Measurements from ENCODE around the gene CA11. TPM values are rescaled to one million over a fixed set of nuclear protein-coding genes. Genes with fewer than 3 reads are reported as not detected.

CA11 gene
- total RNA-seq, 2 donors from 2014 or later: 7.0 to 11.2 TPM

DNA sequence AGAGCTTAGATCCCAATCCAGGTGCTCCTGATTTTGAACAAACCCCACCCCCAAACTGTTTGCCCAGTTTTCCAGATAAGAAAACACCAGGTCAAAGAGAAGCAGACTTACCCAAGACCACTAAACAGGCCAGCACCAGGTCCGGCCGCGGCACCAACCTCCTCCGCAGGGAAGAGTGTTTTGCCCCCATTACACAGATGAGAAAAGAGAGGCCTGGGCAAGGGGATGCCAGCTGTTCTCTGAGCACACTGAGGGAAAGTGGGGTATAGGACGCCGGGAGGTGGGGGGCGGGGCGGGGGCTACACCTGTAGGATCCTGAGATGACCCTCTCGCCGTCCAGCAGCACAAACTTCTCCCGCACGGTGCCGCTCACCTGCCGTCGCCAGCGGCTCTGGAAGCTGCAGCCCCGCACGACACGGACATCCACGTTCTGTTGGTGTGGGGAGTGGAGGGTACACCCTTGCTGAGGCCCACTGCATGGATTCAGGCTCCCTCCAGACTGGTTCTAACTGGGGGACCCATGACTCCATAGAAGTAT, 36.3 kb downstream of the CA11 start:
- TF ChIP-seq POLR2AphosphoS5 (IDR thresholded peaks at IDR 0.05) (no peak), POLR2A (IDR thresholded peaks at IDR 0.05) (no peak)
- TF ChIP-seq, protein P1, sequence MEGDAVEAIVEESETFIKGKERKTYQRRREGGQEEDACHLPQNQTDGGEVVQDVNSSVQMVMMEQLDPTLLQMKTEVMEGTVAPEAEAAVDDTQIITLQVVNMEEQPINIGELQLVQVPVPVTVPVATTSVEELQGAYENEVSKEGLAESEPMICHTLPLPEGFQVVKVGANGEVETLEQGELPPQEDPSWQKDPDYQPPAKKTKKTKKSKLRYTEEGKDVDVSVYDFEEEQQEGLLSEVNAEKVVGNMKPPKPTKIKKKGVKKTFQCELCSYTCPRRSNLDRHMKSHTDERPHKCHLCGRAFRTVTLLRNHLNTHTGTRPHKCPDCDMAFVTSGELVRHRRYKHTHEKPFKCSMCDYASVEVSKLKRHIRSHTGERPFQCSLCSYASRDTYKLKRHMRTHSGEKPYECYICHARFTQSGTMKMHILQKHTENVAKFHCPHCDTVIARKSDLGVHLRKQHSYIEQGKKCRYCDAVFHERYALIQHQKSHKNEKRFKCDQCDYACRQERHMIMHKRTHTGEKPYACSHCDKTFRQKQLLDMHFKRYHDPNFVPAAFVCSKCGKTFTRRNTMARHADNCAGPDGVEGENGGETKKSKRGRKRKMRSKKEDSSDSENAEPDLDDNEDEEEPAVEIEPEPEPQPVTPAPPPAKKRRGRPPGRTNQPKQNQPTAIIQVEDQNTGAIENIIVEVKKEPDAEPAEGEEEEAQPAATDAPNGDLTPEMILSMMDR (IDR thresholded peaks at IDR 0.05): no peak
- H3K9me3 ChIP-seq: no peaks in the 10 kb centered on the region
- DNase-seq (ENCODE audit: low spot score): no peak
- 91% methylated on average over 17 of the region's 20 CpGs for WGBS
- intact Hi-C loops (cut with DNase I): no loop called here
- H3K4me1 ChIP-seq (replicated peaks): no peaks in the 10 kb centered on the region
- no peak overlapping the region for H3K4me3 ChIP-seq
- H3K27me3 ChIP-seq (replicated peaks; ENCODE audit: insufficient read depth): no peaks in the 10 kb centered on the region
- H3K36me3 ChIP-seq: no peaks in the 10 kb centered on the region
- no peak overlapping the region for H3K27ac ChIP-seq

DNA sequence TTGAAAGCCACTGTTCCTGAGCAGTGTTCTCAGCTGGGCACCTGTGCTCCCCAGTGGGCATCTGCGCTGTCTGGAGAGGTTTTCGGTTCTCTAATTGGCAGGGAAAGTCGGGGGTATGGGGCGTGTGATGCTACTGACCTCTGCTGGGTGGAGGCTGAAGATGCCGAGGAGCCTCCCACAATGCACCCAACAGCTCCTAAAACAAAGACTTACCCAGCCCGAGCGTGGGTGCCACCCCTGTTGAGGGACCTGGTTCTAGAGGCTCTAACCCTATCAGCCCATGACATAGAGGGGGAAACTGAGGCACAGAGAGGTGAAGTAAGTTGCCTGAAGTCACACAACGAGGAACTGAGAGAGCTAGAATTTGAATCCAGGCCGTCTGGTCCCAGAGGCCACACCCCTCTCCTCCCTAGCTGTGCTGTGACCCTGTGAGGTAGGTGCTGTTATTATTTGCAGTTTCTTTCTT, 37.2 kb downstream of the CA11 start:
- Histone ChIP-seq H3K36me3 (no peaks in the 10 kb centered on the region), H3K9me3 (no peaks in the 10 kb centered on the region), H3K4me1 (replicated peaks) (no peaks in the 10 kb centered on the region), H3K27ac (no peak overlapping the region), H3K4me3 (no peak overlapping the region), H3K27me3 (replicated peaks; ENCODE audit: insufficient read depth) (no peaks in the 10 kb centered on the region)
- DNase-seq (ENCODE audit: low spot score): no peak
- WGBS: 20% methylated on average over 9 of the region's 9 CpGs
- TF ChIP-seq, protein P1 (IDR thresholded peaks at IDR 0.05): peak in 2 of 4 experiments; percentile 38 to 43
- no peak for TF ChIP-seq POLR2A (IDR thresholded peaks at IDR 0.05)
- no peak for TF ChIP-seq POLR2AphosphoS5 (IDR thresholded peaks at IDR 0.05)
- intact Hi-C loops (cut with DNase I): no loop called here

DNA sequence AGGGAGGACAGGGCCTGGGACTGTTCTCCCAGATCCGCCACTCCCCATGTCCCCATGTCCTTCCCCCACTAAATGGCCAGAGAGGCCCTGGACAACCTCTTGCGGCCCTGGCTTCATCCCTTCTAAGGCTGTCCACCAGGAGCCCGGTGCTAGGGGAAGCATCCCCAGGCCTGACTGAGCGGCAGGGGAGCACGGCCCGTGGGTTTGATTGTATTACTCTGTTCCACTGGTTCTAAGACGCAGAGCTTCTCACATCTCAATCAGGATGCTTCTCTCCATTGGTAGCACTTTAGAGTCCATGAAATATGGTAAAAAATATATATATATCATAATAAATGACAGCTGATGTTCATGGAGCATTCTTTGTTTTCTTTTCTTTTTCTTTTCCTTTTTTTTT, 38.6 kb downstream of the CA11 start:
- no peak overlapping the region for H3K4me3 ChIP-seq
- 88% methylated on average over 7 of the region's 7 CpGs for WGBS
- intact Hi-C loops (cut with DNase I): no loop called here
- H3K27ac ChIP-seq: no peak overlapping the region
- no peaks in the 10 kb centered on the region for H3K36me3 ChIP-seq
- DNase-seq (ENCODE audit: low spot score): no peak
- no peak for TF ChIP-seq POLR2AphosphoS5 (IDR thresholded peaks at IDR 0.05)
- no peak for TF ChIP-seq POLR2A (IDR thresholded peaks at IDR 0.05)
- TF ChIP-seq, protein P1 (IDR thresholded peaks at IDR 0.05): no peak
- no peaks in the 10 kb centered on the region for H3K9me3 ChIP-seq
- H3K4me1 ChIP-seq (replicated peaks): no peaks in the 10 kb centered on the region
- no peaks in the 10 kb centered on the region for H3K27me3 ChIP-seq (replicated peaks; ENCODE audit: insufficient read depth)

DNA sequence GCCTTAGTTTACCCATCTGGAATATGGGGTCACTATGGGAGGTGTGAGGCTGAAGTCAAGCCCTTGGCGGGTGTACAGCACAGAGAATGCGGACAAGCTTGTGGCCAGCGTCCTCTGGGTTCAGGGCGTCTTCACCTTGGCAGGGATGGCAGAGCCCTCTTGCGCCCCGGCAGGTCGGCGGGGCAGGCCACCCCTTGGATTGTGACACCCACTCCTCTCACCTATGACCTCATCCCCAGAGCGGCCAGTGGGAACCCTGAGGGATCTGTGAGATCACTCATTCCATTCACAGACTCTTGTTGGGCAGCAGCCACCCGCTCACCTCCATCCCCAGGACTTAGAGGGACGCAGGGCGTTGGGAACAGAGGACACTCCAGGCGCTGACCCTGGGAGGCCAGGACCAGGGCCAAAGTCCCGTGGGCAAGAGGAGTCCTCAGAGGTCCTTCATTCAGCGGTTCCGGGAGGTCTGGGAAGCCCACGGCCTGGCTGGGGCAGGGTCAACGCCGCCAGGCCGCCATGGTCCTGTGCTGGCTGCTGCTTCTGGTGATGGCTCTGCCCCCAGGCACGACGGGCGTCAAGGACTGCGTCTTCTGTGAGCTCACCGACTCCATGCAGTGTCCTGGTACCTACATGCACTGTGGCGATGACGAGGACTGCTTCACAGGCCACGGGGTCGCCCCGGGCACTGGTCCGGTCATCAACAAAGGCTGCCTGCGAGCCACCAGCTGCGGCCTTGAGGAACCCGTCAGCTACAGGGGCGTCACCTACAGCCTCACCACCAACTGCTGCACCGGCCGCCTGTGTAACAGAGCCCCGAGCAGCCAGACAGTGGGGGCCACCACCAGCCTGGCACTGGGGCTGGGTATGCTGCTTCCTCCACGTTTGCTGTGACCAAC, 39.3 kb downstream of the CA11 start, which contains the start of gene SPACA4:
SPACA4 (plus strand) TSS at position 280 of the 896 bp plus-strand sequence; CDS start at position 517, 237 bp downstream.
- 89% methylated on average over 39 of the region's 39 CpGs for WGBS
- no peak within 1 kb of the TSS for H3K4me3 ChIP-seq

More for the DNA sequence above, 39.3 kb downstream of the CA11 start, which contains the start of gene SPACA4:
- Histone ChIP-seq H3K27ac (no peak within 1 kb of the TSS), H3K27me3 (replicated peaks; ENCODE audit: insufficient read depth) (no peaks in the 10 kb centered on the region), H3K9me3 (no peaks in the 10 kb centered on the region), H3K4me1 (replicated peaks) (no peaks in the 10 kb centered on the region), H3K36me3 (no peaks in the 10 kb centered on the region)
- DNase-seq (ENCODE audit: low spot score): no peak
- intact Hi-C loops (cut with DNase I): no loop called here
- no peak for TF ChIP-seq POLR2A (IDR thresholded peaks at IDR 0.05)
- TF ChIP-seq, protein P1 (IDR thresholded peaks at IDR 0.05): no peak
- TF ChIP-seq POLR2AphosphoS5 (IDR thresholded peaks at IDR 0.05): no peak

Measured in prostate gland (tissue), 2 donors.